Mononuclear cell (primary cell): ENCODE data around the gene PSMC3. TPM values are rescaled to one million over a fixed set of nuclear protein-coding genes. Genes with fewer than 3 reads are reported as not detected.
A peak's percentile ranks its signal among the peaks of the same experiment; 100 is the strongest.

Experiments used
- H3K27me3 ChIP-seq: 2 replicates; pipeline ENCODE4 v1.6.0; 2011; ENCODE audit warnings: low read length, control low read depth; ENCODE audit not compliant: insufficient read depth
- H3K4me1 ChIP-seq: 2 replicates; pipeline ENCODE4 v1.5.1; 2011; ENCODE audit warnings: mild to moderate bottlenecking, low read length, control low read depth; ENCODE audit not compliant: insufficient read depth
- H3K4me3 ChIP-seq: 2 replicates; pipeline ENCODE4 v1.5.1; 2011; ENCODE audit warnings: mild to moderate bottlenecking, low read length, moderate library complexity
- H3K9me3 ChIP-seq: 2 replicates; pipeline ENCODE4 v1.5.1; 2011; ENCODE audit warnings: low read depth, mild to moderate bottlenecking, control low read depth, low read length
- total RNA-seq: library from RNA; depleted of rRNA; stranded (reverse); fragments of >200 nt; gene quantifications from one replicate; pipeline ENCODE4 v1.2.3, GENCODE V29; 2012

Gene PSMC3
- total RNA-seq, 1 donor, result 48.7 TPM

DNA sequence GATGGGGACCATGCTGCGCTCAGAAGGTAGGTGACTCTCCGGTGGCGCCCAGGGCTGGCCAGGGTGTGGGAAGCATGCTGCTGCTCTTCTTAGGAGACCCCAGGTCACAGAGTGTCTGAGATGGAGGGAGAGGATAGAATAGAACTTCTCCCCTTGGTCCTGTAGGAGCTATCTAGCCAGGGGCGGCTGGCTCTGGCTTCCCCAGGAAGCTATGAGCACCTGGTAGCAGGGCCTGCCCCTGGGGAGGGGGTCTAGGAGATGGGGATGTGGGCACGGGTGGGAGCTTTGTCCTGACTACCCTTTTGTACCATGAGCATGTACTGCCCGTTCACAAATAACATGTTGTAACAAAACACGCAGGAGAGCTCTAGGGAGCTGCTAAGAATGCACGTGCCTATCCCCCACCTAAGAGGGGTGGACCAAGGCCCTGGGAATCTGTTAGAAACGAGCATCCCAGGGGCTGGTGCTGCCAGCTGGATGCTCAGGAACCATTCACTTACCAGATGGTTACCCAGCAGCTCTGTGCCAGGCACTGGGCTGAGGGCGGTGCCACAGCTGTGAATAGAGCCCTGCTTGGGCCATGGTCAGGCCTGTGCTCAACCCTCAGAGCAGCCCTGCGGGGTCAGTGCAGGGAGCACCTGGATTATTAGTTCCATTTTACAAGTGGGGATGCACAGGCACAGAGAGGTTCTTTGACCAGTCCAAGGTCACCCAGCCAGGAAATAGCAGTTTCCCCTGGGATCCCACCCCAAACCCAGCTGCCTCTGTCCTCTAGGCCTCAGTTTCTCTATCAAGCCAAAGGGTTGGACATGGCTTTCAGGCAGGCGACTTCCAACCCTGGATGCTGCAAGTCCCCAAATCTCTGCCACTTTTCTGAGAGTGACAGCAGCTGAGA lies 15.6 kb downstream of the PSMC3 start:
- H3K9me3 ChIP-seq, result no peaks in the 10 kb centered on the region
- no peaks in the 10 kb centered on the region for H3K27me3 ChIP-seq
- peaks cover 30% of the 10 kb centered on the region for H3K4me1 ChIP-seq
- H3K4me3 ChIP-seq, result no peak overlapping the region

DNA sequence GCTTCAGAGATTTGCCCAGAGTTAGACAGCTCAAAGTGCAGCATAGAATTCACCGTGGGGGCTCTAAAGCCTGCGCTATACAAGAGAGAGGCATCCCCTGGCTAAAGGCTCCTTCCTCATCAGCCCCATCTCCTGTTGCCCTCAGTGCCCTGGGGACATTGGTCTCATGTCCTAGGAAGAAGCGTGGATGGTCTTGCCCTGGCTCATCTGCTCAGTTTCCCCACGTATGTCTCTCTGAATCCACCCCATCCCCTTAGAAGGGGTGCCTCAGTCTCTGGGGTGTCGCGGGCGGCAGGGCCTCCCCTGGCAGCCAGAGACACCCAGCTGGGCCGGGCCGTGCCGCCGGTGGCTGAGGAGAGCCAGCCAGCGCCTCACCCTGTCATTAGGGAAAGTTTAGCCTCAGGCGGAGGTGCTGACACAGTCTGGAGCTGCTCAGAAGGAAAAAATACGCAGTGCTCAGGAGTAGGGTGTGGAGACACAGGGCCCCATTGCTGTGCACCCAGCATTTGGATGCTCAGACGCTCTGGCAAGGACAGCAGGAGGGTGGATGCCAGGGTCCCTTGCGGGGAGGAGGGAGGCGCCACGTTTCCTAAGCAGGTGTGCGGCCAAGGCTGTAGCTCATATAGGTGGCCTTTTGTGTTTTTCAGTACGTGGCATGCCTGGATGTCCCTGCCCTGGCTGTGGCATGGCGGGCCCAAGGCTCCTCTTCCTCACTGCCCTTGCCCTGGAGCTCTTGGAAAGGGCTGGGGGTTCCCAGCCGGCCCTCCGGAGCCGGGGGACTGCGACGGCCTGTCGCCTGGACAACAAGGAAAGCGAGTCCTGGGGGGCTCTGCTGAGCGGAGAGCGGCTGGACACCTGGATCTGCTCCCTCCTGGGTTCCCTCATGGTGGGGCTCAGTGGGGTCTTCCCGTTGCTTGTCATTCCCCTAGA lies 16.5 kb downstream of the PSMC3 start:
- H3K4me1 ChIP-seq, result peaks cover 30% of the 10 kb centered on the region
- no peaks in the 10 kb centered on the region for H3K27me3 ChIP-seq
- no peaks in the 10 kb centered on the region for H3K9me3 ChIP-seq
- H3K4me3 ChIP-seq, result no peak overlapping the region

DNA sequence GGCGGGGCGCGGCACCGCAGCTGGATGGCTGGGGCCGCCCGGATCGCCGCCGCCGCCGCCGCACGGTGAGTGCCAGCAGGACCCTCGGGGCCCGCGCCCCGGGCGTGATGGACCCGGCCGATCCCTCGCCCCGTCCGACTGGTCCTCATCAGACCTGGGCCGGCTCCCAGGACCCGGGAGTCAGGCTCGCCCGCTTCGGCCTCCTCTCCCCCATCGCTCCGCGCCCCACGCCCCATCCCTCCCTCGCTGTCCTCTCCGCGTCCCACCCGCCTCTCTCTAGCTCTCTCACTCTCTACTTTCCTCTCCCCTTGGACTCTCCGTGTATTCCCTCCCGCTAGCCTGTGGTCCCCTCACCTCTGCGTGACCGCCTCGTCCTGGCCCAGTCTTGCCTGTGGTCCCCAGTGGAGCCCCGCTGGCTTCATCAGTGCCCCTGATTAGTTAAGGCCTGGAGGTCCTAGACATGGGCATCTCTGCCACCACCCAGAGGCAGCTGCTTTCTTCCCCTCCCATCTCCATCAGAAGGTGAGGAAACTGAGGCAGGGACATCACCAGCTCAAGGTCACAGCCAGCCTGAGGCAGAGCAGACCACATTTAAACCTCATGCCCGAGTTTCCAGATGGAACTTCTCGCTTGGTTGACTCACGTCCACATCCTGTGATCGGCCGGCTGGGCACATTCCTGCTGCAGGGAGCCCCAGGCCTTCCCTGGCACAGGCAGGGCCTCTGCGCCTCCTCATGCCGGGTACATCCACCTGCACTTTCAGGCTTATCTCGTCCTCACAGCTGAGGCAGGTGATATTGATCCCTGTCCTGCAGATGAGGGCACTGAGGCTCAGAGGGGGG lies 17.4 kb downstream of the PSMC3 start:
- no peaks in the 10 kb centered on the region for H3K9me3 ChIP-seq
- peak overlapping the region; percentile 49 for H3K4me3 ChIP-seq
- peaks cover 30% of the 10 kb centered on the region for H3K4me1 ChIP-seq
- H3K27me3 ChIP-seq, result no peaks in the 10 kb centered on the region

DNA sequence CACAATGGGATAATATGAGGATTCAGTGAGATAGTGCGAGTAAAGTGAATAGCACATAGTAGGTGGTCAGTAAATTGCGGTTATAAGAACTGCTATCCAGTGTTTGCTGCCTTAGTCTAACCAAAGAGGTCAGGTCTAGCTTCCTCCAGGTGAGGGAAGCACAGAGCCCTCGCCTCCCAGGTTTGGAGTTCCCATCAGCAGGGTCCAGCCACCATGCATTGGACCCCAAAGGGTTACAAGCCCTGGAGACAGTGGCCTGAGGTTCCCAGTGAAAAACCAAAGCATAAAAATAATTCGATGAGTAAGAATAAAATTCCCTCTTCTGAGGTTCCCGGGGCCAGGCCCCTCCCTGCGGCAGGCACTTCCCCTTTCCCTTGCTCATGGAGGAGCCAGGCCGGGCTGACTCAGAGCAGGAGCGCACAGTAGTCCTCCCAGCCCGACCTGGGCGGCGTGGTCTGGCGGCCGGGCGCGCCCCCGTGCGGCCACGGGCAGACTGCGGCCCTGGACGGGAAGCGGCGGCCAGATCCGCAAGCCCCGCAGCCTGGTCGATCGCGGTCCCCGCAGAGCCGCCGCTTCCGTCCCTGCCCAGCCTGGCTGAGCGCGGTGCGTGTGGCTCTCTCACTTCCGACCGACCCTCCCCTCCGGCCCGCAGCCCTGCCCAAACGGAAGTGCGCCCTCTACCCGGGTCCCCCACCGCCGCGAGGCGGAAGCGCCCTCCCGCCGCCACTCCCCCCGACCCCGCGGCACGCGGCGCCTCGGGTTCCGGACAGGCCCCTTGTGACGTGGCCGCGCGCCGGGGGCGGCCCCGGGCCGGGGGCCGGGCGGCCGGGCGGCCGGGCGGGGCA lies 18.3 kb downstream of the PSMC3 start, which contains the start of gene SLC39A13:
Gene SLC39A13 (plus strand): TSS at position 845 of the 845 bp plus-strand sequence. CDS start 1,505 bp downstream, outside the sequence.
- Histone ChIP-seq H3K4me1 (peaks cover 37% of the 10 kb centered on the region), H3K9me3 (no peaks in the 10 kb centered on the region), H3K4me3 (peak within 1 kb of the TSS; percentile 58), H3K27me3 (no peaks in the 10 kb centered on the region)

DNA sequence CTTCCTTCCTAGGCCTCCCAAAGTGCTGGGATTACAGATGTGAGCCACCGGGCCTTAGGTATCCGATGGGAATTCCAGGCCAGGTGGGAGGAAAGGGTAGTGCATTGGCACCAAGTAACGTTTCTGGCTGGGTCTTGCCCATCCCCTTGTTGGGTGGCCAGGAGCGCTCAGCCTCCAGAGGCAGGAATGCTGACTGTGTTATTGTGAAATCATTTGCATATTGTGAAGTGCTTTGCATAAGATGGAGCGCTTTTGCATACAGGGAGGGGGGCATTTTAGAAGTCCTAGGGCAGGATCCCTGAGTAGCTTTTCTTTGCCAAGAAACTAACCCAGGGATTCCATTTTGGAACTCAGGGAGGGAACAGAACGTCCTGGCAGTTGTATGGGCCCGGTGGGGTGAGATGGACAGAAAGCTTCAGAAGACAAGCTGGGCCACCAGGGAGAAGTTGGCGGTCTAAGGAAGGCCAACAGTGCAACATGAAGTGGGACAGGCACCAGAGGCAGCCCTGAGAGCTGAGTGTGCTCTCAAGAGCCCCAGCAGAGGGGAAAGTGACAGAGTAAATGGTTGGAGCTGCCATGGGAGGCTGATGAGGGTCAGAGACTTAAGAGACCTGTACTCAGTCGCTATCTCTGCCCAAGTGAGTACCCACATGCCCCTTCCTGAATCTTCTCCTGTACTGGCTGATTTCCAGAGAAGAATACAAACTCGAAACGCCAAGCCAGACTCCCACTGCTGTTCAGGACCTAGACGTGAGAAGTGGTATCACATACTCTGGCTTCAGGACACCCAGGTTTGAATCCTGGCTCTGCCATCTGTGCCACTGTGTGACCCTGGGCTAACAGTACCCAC lies 19.1 kb downstream of the PSMC3 start:
- H3K27me3 ChIP-seq, result no peaks in the 10 kb centered on the region
- H3K9me3 ChIP-seq, result no peaks in the 10 kb centered on the region
- H3K4me1 ChIP-seq, result peaks cover 42% of the 10 kb centered on the region
- H3K4me3 ChIP-seq, result peak overlapping the region; percentile 58

DNA sequence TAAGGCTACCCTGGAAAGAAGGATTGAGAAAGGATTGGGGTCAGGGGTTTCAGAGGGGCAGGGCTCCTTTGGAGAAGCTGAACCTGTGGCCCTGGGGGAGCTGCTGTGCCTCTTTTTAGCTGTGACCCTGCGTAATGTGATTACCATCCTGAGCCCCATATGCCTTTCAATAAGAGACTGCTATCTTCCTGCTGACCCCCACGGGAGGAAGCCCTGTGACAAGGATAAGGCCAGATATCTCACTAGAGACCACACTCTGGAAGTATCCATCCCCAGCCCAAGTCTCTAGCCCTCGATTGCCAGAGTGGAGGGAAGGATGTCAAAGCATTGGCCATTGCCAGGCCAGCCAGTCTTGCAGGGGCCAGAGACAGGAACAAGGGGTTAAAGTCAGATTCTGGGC lies 22.7 kb downstream of the PSMC3 start:
- H3K9me3 ChIP-seq, result no peaks in the 10 kb centered on the region
- no peak overlapping the region for H3K4me3 ChIP-seq
- H3K27me3 ChIP-seq, result no peaks in the 10 kb centered on the region
- peaks cover 63% of the 10 kb centered on the region for H3K4me1 ChIP-seq

DNA sequence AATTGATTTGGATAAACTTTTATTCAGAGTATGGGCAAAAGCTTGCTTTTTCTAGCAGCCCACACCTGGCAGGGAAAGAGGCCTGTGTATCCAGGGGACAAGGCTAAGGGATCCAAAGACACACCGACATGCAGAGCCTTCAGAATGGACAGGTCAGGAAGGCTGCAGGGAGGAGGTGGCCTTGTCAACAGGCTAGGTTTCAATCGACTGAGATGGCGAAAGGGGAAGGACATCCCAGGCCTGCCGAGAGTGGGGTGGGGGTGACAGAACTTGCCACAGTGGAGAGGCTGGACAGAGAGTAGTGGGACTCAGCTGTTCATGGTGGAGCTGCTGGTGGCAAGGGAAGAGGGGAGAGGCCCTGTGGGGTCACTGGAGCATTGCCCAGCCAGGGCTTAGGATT lies 23.1 kb downstream of the PSMC3 start:
- Histone ChIP-seq H3K9me3 (no peaks in the 10 kb centered on the region), H3K27me3 (no peaks in the 10 kb centered on the region), H3K4me1 (peaks cover 66% of the 10 kb centered on the region), H3K4me3 (no peak overlapping the region)

DNA sequence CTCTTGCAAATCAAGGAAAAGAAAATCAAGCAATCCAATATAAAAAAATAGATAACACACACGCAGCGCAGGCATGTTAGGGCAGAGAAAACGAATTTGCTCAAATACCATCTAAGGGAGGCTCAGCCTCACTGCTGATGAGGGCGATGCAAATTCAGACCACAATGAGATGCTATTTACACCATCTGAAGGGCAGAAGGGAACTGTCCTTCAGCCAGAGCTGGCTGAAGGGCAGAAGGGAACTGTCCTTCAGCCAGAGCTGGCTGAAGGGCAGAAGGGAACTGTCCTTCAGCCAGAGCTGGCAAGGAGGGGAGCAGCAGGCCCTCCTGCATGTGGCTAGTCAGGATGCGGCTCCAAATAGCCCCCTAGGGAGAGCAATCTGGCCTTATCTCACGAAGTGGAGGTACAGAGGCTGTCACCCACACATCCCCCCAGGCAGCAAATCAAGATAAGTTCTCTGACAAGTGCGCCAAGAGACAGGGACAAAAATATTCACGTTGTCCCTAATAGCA lies 25.4 kb downstream of the PSMC3 start:
- peaks cover 55% of the 10 kb centered on the region for H3K4me1 ChIP-seq
- H3K27me3 ChIP-seq, result no peaks in the 10 kb centered on the region
- H3K9me3 ChIP-seq, result no peaks in the 10 kb centered on the region
- H3K4me3 ChIP-seq, result peak overlapping the region; percentile 28

DNA sequence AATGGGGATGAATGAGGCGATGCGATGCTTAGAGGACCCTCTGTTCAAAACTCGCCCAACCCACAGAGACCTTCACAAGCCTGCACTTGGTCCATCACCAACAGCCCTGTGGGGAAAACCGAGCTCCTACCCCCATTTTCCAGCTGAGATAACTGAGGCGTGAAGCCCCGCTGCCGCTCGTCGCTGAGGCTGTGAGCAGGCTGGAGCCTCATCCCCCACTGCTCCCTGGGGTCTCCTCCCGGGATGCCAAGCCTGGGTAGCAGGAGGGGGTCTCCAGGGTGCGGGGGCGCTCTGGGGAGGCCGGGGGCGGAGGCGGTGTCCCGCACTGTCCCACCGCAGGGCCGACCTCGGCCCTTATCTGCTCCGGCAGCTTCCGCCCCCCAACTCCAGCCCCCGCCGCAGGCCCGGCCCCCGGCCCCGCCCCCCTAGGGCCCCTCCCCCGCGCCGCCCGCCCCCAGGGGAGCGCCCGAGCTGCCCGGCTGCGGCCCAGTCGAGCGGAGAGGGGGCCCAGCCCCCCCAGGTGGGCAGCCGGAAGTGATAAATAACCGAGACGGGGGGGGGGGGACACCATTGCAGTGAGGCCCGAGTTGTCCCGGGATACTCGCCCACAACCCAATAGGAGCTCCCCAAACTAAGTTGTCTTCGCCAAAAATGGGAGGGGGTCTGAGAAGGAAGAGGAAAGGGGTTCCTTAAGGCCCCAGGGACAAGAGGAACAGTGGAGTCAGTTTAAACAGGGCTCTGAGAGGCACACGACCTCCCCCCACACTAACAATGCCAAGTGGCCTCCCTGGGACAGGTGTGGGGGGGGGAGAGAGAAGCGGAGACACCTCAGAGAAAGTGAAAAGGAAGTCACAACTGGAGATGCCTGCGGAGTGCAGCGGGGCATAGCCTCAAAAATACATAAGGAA lies 26.1 kb downstream of the PSMC3 start:
- peaks cover 62% of the 10 kb centered on the region for H3K4me1 ChIP-seq
- H3K4me3 ChIP-seq, result peak overlapping the region; percentile 43
- no peaks in the 10 kb centered on the region for H3K9me3 ChIP-seq
- no peaks in the 10 kb centered on the region for H3K27me3 ChIP-seq

DNA sequence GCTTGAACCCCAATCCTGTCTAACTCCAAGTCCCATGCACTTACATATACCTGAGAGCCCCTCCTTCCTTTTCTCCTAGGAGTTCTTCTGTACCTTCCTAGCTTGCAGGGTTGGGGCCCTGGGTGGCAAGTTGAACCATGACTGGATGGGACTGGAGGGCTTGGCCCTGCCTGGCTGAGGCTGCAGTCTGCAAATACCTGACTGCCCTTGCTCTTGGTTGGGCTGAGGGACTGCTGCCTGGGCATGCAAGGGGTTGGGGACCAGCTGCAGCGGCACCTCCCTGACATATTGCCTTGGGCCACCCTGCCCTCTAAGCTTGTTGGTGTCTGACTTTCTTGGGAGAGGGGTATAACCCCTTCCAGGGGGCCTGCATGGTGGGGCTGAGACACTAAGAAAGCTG lies 27.7 kb downstream of the PSMC3 start:
- Histone ChIP-seq H3K27me3 (no peaks in the 10 kb centered on the region), H3K9me3 (no peaks in the 10 kb centered on the region), H3K4me1 (peaks cover 76% of the 10 kb centered on the region), H3K4me3 (no peak overlapping the region)

DNA sequence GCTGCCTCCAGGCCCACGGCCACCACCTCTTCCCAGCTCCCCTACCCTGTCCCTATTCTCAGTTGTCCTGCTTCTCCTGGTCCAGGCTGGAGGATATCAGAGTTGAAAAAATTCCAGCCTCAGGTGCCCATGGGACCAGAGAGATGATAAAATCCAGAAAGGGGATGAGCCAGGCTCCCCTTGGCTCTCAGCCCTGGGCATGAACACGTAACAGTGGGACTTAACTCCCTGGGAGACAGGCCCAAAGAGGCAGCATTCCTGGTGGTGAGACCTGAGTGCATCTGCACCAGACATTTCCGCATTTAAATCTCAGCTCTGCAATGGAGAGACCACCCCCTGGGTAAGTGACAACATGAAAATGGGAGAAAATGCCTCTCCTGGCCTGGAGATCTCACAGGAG lies 28.2 kb downstream of the PSMC3 start:
- Histone ChIP-seq H3K4me3 (no peak overlapping the region), H3K27me3 (no peaks in the 10 kb centered on the region), H3K9me3 (no peaks in the 10 kb centered on the region), H3K4me1 (peaks cover 75% of the 10 kb centered on the region)

DNA sequence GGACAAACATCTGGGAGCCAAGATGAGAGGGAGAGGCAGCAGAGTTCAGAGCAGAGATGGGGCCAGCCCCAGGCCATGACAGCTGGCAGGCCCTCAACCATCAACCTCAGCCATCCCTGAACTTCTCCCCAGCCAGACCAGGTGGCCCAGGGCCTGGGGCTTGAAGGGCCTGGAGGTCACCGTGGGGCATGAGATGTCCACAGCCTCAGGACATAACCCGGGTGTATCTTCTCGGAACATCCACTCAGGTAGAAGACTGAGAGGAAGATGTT lies 30.3 kb downstream of the PSMC3 start:
- H3K4me3 ChIP-seq, result no peak overlapping the region
- H3K9me3 ChIP-seq, result no peaks in the 10 kb centered on the region
- no peaks in the 10 kb centered on the region for H3K27me3 ChIP-seq
- H3K4me1 ChIP-seq, result peaks cover 82% of the 10 kb centered on the region
